B cell (primary cell): Measurements from ENCODE around the gene TNNI3.

ENCODE experiments used
- EZH2 ChIP-seq: IDR thresholded peaks from 2 replicates; pipeline ENCODE4 v1.6.1; 2012; ENCODE audit warnings: borderline replicate concordance, low read depth, mild to moderate bottlenecking, moderate library complexity, low read length; ENCODE audit not compliant: insufficient read depth, poor library complexity, severe bottlenecking
- TF ChIP-seq, protein P1 (sequence below): fragments of 200-600 bp; IDR thresholded peaks from one replicate; pipeline ENCODE4 v1.8.0; 2022; ENCODE audit warnings: antibody characterized with exemption, mild to moderate bottlenecking

DNA sequence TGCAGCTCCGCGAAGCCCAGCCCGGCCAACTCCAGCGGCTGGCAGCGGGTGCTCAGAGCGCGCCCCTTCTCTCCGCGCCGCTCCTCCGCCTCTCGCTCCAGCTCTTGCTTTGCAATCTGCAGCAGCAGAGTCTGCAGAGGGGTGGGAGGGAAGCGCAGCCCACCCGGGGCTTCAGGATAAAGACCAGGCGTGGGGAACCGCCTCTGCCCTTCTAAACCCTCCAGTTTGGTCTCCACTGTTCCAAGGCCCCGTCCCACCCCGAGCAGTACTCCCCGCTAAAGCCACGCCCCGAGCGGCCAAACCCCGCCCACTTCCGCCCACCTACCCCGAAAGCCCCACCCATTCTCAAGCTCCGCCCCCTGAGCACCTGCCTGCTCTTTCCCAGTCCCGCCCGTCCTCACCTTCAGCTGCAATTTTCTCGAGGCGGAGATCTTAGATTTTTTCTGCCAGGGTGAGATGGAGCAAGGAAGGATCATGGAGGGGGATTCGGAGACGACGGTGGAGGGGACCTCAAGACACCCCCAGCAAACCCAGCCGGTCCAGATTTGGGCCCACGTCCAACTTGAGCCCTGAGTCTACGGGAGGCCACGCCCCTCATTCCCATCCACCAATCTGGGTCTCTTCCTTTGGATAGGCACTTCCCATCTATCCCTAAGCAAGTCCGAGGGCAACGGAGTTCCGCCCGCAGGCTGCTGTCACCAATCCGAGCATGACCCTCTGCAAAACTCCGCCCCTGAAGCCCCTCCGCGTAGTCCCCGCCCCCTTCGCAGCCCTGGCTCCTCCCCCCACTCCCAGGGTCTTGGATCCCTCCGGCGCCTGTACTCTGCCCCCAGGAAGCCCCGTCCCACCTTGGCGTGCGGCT is 1.1 kb downstream of the TNNI3 start:
- no peak for TF ChIP-seq EZH2
- TF ChIP-seq, protein P1, sequence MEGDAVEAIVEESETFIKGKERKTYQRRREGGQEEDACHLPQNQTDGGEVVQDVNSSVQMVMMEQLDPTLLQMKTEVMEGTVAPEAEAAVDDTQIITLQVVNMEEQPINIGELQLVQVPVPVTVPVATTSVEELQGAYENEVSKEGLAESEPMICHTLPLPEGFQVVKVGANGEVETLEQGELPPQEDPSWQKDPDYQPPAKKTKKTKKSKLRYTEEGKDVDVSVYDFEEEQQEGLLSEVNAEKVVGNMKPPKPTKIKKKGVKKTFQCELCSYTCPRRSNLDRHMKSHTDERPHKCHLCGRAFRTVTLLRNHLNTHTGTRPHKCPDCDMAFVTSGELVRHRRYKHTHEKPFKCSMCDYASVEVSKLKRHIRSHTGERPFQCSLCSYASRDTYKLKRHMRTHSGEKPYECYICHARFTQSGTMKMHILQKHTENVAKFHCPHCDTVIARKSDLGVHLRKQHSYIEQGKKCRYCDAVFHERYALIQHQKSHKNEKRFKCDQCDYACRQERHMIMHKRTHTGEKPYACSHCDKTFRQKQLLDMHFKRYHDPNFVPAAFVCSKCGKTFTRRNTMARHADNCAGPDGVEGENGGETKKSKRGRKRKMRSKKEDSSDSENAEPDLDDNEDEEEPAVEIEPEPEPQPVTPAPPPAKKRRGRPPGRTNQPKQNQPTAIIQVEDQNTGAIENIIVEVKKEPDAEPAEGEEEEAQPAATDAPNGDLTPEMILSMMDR = no peak
